Retinal pigment epithelial cell (primary cell): ENCODE data around the gene PDGFC.

Experiments used
- DNase-seq: peaks from one replicate; pipeline ENCODE4 v3.0.0-alpha.2; 2010; ENCODE audit warnings: low read depth
- H3K4me3 ChIP-seq: 2 replicates; pipeline ENCODE4 v1.5.1; 2011; ENCODE audit warnings: mild to moderate bottlenecking, low read length, control low read depth, moderate library complexity
- TF ChIP-seq, protein P1 (sequence below): conservative IDR thresholded peaks from 2 replicates; pipeline ENCODE4 v1.5.1; 2011; ENCODE audit warnings: low read depth, low read length, control low read depth, inconsistent platforms

PDGFC gene

DNA sequence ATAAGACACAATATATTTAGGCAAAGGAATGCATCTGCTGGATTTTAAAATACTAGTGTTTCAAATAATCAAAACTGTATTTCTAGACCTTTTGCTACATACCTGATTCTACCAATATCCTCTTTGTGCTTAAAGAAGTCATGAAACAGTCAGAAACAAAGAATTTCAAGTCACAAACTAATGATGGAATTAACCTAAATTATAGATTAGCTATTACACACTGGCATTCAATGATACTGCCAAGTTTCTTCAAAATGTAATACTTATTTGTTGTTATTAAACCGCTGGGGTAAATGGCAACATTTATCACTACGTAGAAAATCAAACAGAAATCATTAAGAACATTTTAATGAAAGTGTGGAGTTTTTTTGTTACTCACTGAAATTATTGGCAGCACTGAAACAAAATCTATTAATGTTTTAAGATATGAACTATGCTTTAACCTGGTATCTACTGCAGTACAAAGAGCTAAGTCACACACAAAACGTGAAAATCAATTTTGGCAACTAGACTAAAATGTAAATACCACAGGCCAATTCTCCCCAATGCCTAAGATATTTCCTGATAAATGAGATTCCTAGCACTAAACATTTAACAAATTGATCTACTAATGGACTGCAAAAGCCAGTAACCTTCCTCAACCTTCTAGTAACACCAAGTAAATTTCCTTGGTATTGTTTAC is 19.4 kb downstream of the PDGFC start:
- TF ChIP-seq, protein P1, sequence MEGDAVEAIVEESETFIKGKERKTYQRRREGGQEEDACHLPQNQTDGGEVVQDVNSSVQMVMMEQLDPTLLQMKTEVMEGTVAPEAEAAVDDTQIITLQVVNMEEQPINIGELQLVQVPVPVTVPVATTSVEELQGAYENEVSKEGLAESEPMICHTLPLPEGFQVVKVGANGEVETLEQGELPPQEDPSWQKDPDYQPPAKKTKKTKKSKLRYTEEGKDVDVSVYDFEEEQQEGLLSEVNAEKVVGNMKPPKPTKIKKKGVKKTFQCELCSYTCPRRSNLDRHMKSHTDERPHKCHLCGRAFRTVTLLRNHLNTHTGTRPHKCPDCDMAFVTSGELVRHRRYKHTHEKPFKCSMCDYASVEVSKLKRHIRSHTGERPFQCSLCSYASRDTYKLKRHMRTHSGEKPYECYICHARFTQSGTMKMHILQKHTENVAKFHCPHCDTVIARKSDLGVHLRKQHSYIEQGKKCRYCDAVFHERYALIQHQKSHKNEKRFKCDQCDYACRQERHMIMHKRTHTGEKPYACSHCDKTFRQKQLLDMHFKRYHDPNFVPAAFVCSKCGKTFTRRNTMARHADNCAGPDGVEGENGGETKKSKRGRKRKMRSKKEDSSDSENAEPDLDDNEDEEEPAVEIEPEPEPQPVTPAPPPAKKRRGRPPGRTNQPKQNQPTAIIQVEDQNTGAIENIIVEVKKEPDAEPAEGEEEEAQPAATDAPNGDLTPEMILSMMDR, result no peak
- H3K4me3 ChIP-seq, result no peak overlapping the region
- DNase-seq, result no peak

DNA sequence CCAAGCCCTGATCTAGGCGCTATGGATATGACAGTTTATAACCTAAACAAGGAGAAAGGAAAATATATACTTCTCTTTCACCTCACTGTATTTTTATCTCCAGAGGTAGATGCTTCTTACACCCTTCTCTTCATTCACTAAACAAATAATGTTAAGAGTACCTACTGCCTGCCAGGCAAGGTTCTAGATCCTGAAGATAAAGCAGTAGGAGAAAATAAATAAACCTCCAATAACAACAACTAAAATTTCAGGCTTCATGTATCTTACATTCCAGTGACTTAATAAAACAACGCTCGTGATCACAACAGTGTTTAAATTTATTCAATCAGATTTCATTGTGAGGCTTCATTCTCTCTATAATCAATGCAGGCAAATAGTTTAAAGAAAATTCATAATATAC is 20.7 kb downstream of the PDGFC start:
- TF ChIP-seq, protein P1, result no peak
- no peak overlapping the region for H3K4me3 ChIP-seq
- DNase-seq, result no peak

DNA sequence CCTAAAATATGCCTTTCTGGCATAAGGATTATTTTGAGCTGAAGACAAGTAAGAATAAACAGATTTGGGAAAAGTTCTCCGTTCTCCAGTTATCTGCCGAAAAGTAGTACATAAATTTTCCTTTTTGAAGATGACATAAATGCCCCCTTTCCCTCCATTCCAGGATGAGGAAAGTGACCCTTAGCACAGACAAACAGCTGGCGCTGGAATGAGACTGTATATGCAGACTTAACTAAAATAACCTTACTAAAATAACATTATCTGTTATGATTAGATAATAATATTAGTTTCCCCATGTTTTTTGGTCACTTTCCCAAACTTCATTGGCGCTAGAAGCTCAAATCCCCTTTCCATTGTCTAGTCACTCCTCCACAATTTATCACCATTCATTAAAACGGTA is 21.5 kb downstream of the PDGFC start:
- TF ChIP-seq, protein P1, result no peak
- DNase-seq, result no peak
- no peak overlapping the region for H3K4me3 ChIP-seq

DNA sequence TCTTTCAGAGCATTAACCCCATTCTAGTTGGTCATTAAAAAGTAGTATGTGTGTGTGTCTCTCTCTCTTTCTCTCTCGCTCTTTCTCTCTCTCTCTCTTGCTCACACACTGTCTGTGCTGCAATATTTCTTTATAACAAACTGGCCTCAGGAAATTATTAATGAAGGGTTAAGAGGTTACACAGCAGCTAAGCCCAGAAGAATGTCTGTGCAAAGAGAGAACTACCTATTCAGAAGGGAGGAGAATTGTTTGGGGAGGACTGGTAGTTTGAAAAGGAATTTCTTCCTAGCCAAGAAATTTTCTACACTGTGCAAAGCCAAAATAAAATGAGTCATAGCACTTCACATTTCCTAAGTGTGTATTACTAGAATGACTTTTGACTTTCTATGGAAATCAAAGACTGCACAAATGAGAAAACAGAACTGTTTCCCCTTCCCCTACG is 22.2 kb downstream of the PDGFC start:
- DNase-seq, result peak; percentile 63
- TF ChIP-seq, protein P1, result no peak
- H3K4me3 ChIP-seq, result no peak overlapping the region

DNA sequence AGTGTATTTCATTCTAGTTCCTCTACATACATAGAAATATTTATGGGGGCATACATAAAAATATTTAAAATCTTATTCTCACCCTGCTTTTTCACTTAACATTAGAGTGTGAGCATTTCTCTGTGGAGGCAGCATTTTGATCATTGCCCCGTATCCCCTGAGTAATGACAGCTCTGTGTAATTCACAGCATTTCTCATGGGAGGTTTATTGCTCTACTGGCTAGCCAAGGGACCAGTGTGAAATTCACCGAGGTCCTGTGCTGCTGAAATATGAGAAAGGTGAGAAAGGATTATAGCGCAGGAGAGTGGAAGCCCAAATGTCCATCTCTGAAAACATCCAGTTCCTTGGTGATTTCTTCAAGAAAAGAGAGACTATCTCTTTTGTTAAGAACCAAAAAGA is 22.9 kb downstream of the PDGFC start:
- TF ChIP-seq, protein P1, result no peak
- no peak for DNase-seq
- H3K4me3 ChIP-seq, result no peak overlapping the region

DNA sequence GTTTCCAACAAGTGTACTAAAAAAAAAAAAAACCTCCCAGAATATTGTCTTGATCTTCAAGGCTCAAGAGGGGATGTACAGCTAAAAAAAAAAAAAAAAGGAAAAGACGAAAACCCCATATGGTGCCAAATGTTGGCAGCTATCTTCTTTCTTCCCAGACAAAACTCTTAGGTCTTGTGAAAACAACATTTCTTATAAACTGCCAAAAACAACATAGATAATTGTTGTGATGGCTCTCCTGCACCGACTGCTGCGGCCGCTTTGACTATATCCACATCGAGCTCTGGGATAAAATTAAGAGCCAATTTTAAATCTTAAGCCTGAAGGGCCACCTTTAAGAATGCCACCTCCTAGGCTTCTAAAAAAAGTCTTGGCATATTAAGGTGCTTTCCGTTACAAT is 23.5 kb downstream of the PDGFC start:
- TF ChIP-seq, protein P1, result no peak
- no peak for DNase-seq
- H3K4me3 ChIP-seq, result no peak overlapping the region
